Keratinocyte (primary cell): ENCODE data around the gene ASAP3. TPM values are rescaled to one million over a fixed set of nuclear protein-coding genes. Genes with fewer than 3 reads are reported as not detected.

Source experiments
- DNase-seq: peaks from one replicate; pipeline ENCODE4 v3.0.0-alpha.2; 2011; ENCODE audit warnings: low read depth, missing footprints, low spot score
- FAIRE-seq: peaks from 2 replicates; lab custom pipeline; 2011; peaks lifted over from hg19 to GRCh38; lab: Jason Lieb, UNC
- H2AFZ ChIP-seq: 2 replicates; pipeline ENCODE4 v1.6.0; 2012; ENCODE audit warnings: low read length, control low read depth, inconsistent platforms; ENCODE audit not compliant: control insufficient read depth
- H3K27ac ChIP-seq: 2 replicates; pipeline ENCODE4 v1.5.1; 2011; ENCODE audit warnings: low read length; ENCODE audit not compliant: control insufficient read depth, insufficient read depth
- H3K27me3 ChIP-seq: 3 replicates; pipeline ENCODE4 v1.6.0; 2011; ENCODE audit warnings: low read length; ENCODE audit not compliant: control insufficient read depth, insufficient read depth; ENCODE audit errors: extremely low read depth
- H3K36me3 ChIP-seq, 2 experiments: 2 replicates in 1 of 2; 3 replicates in 1 of 2; pipeline ENCODE4 v1.5.1; 2011; ENCODE audit warnings: low read length in 2 of 2, mild to moderate bottlenecking in 1 of 2; ENCODE audit not compliant: control insufficient read depth in 2 of 2, insufficient read depth in 2 of 2; ENCODE audit errors: extremely low read depth in 1 of 2
- H3K4me1 ChIP-seq: 3 replicates; pipeline ENCODE4 v1.5.1; 2011; ENCODE audit warnings: low read length; ENCODE audit not compliant: control insufficient read depth, insufficient read depth; ENCODE audit errors: extremely low read depth
- H3K4me2 ChIP-seq: 3 replicates; pipeline ENCODE4 v1.6.0; 2011; ENCODE audit warnings: low read depth, low read length; ENCODE audit not compliant: control insufficient read depth, insufficient read depth; ENCODE audit errors: extremely low read depth
- H3K4me3 ChIP-seq, 3 experiments: fragments of 200-600 bp in 1 of 3; sonication (generic) in 1 of 3; 2 replicates in 2 of 3; 3 replicates in 1 of 3; pipeline ENCODE4 v1.5.1; 2011 to 2016; ENCODE audit warnings: low read length in 3 of 3, mild to moderate bottlenecking in 3 of 3, control low read depth in 2 of 3, inconsistent platforms in 1 of 3, low read depth in 1 of 3, mixed read lengths in 1 of 3, mixed run types in 1 of 3, moderate library complexity in 1 of 3; ENCODE audit not compliant: control insufficient read depth in 2 of 3, insufficient read depth in 2 of 3; ENCODE audit errors: extremely low read depth in 1 of 3
- H3K79me2 ChIP-seq: 2 replicates; pipeline ENCODE4 v1.6.0; 2012; ENCODE audit warnings: low read length; ENCODE audit not compliant: control insufficient read depth, insufficient read depth
- H3K9ac ChIP-seq: 3 replicates; pipeline ENCODE4 v1.6.0; 2011; ENCODE audit warnings: low read length; ENCODE audit not compliant: control insufficient read depth, insufficient read depth; ENCODE audit errors: extremely low read depth
- H3K9me1 ChIP-seq: 3 replicates; pipeline ENCODE4 v1.6.0; 2011; ENCODE audit warnings: low read length; ENCODE audit not compliant: control insufficient read depth, insufficient read depth; ENCODE audit errors: extremely low read depth
- H3K9me3 ChIP-seq: 2 replicates; pipeline ENCODE4 v1.5.1; 2012; ENCODE audit warnings: low read depth, low read length; ENCODE audit not compliant: control insufficient read depth
- H4K20me1 ChIP-seq: 3 replicates; pipeline ENCODE4 v1.6.0; 2011; ENCODE audit warnings: low read length; ENCODE audit not compliant: control insufficient read depth, insufficient read depth; ENCODE audit errors: extremely low read depth
- EZH2 ChIP-seq: IDR thresholded peaks from one replicate; pipeline ENCODE4 v1.6.1; 2012; ENCODE audit warnings: inconsistent platforms, mild to moderate bottlenecking, low read length, moderate library complexity
- dilution Hi-C: fragments of 300-500 bp; cut with MboI; formaldehyde crosslinking; loops from one replicate; pipeline ENCODE4 v1.7.0; 2020; ENCODE audit warnings: low sequenced_read_pairs; ENCODE audit not compliant: extremely low pct_ligation_motif_present
- polyA plus RNA-seq, 5 experiments: library from polyadenylated mRNA; depleted of rRNA in 3 of 5; stranded (reverse) in 3 of 5; stranded (forward) in 1 of 5; unstranded in 1 of 5; fragments of >200 nt; gene quantifications; 1 replicate in 1 of 5; 2 replicates in 3 of 5; 3 replicates in 1 of 5; pipeline versions ENCODE4 v1.2.1 to v1.2.3, GENCODE V29; 2011 to 2012; ENCODE audit warnings: missing spikeins in 2 of 5, low read depth in 1 of 5, low replicate concordance in 1 of 5
- TF ChIP-seq, protein P1 (sequence below), 3 experiments: IDR thresholded peaks in 1 of 3; conservative IDR thresholded peaks in 1 of 3; optimal IDR thresholded peaks in 1 of 3; 2 replicates in 2 of 3; 3 replicates in 1 of 3; pipeline versions ENCODE3 to v1.5.1; 2011; ENCODE audit warnings: low read length in 3 of 3, mild to moderate bottlenecking in 3 of 3, moderate library complexity in 2 of 3, control low read depth in 1 of 3, inconsistent platforms in 1 of 3; ENCODE audit not compliant: insufficient read depth in 2 of 3; ENCODE audit errors: extremely low read depth in 1 of 3

Gene ASAP3
- polyA plus RNA-seq, 1 donor (not counting 4 experiments of a cell fraction or from before 2014, with no cell fraction given) = 11.4 TPM

DNA sequence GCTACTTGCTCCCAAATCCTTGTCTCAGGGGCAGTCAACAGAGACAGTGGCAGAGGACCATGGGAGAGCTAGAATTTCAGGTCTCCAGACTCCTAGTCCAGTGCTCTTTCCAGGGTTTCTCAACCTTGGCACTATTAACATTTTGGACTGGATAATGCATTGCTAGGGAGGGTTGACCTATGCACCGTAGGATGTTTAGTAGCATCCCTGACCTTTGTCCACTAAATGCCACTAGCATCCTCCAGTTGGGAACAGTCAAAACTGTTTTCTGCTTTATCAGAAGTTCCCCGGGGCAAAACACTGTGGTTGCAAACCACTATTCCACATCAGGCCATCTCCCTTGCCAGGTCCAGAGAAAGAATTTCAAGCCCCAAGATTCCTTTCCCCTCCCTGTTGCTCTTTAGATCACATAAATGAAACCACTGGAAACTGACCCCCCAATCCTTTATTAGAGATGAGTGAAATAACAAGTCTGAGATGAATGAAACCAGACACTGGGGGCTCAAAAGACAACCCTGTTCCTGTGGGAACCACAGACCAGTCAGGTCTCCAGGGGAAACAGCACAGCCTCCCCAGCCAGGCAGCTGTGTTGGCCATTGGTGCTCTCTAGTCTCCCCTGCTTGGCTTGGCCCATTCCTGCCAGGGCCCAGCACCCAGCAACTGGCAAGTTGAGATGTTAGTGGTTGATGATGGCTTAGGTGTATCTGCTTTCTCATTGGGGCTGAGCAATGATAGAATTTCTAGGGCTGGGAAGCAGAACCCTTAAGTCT, 55.7 kb downstream of the ASAP3 start:
- no peak for FAIRE-seq
- H3K4me3 ChIP-seq = no peak overlapping the region
- H3K27me3 ChIP-seq = peaks cover 31% of the 10 kb centered on the region
- no peak for DNase-seq
- no peak overlapping the region for H3K9ac ChIP-seq
- dilution Hi-C loops = loop anchor here (10.0 kb wide), 1 partner anchor 94 kb away; no protein-coding TSS in a partner anchor
- H3K27ac ChIP-seq = no peak overlapping the region
- H3K36me3 ChIP-seq = peaks cover 0 to 18% of the 10 kb centered on the region in 2 experiments
- TF ChIP-seq EZH2 = no peak
- TF ChIP-seq, protein P1, sequence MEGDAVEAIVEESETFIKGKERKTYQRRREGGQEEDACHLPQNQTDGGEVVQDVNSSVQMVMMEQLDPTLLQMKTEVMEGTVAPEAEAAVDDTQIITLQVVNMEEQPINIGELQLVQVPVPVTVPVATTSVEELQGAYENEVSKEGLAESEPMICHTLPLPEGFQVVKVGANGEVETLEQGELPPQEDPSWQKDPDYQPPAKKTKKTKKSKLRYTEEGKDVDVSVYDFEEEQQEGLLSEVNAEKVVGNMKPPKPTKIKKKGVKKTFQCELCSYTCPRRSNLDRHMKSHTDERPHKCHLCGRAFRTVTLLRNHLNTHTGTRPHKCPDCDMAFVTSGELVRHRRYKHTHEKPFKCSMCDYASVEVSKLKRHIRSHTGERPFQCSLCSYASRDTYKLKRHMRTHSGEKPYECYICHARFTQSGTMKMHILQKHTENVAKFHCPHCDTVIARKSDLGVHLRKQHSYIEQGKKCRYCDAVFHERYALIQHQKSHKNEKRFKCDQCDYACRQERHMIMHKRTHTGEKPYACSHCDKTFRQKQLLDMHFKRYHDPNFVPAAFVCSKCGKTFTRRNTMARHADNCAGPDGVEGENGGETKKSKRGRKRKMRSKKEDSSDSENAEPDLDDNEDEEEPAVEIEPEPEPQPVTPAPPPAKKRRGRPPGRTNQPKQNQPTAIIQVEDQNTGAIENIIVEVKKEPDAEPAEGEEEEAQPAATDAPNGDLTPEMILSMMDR (optimal IDR thresholded peaks at IDR 0.05 in 1 of 3, IDR thresholded peaks at IDR 0.05 in 1 of 3, conservative IDR thresholded peaks at IDR 0.05 in 1 of 3; ENCODE audit: extremely low read depth in 1 of 3, insufficient read depth in 2 of 3, low read length in 3 of 3) = no peak
- no peaks in the 10 kb centered on the region for H3K9me3 ChIP-seq
- H3K4me2 ChIP-seq = no peak overlapping the region
- H3K4me1 ChIP-seq = peaks cover 7% of the 10 kb centered on the region
- no peaks in the 10 kb centered on the region for H3K9me1 ChIP-seq
- H2AFZ ChIP-seq = no peak overlapping the region
- H4K20me1 ChIP-seq = no peaks in the 10 kb centered on the region
- H3K79me2 ChIP-seq = no peaks in the 10 kb centered on the region

DNA sequence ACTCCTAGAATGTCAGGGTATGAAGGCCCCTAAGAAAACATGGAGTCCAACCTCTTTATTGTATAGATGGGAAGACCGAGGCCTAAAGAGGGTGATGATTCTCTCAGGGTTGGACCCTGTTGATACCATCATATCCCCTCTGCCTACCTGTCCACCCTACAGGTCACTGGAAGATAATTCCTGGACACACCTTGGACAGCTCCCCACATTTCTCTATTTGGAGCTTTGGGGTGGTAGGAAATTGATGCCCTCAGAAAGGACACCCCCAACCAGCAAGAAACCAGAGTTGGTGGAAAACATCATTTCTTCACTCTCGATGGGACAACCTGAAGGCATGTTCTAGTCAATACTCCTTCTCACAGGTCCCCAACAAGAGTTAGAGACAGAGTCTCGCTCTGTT, 56.4 kb downstream of the ASAP3 start:
- Histone ChIP-seq H3K27ac (no peak overlapping the region), H3K4me3 (no peak overlapping the region), H3K4me2 (no peak overlapping the region), H3K36me3 (peaks cover 0 to 13% of the 10 kb centered on the region in 2 experiments), H3K27me3 (peaks cover 31% of the 10 kb centered on the region), H3K4me1 (peaks cover 13% of the 10 kb centered on the region), H3K79me2 (no peaks in the 10 kb centered on the region), H3K9me3 (no peaks in the 10 kb centered on the region), H3K9ac (no peak overlapping the region), H2AFZ (no peak overlapping the region), H4K20me1 (no peaks in the 10 kb centered on the region), H3K9me1 (no peaks in the 10 kb centered on the region)
- FAIRE-seq (no peak), DNase-seq (no peak)
- dilution Hi-C loops = loop anchor here (10.0 kb wide), 1 partner anchor 93 kb away; no protein-coding TSS in a partner anchor
- no peak for TF ChIP-seq EZH2
- TF ChIP-seq, protein P1 (optimal IDR thresholded peaks at IDR 0.05 in 1 of 3, IDR thresholded peaks at IDR 0.05 in 1 of 3, conservative IDR thresholded peaks at IDR 0.05 in 1 of 3; ENCODE audit: extremely low read depth in 1 of 3, insufficient read depth in 2 of 3, low read length in 3 of 3) = no peak
